DOHH2 (cell line): ENCODE measurements around the gene ITPKB.

Source experiments
- CTCF ChIP-seq: fragments of 200-600 bp; sonication (generic); IDR thresholded peaks from one replicate; pipeline ENCODE4 v1.5.1; 2014; ENCODE audit warnings: antibody characterized with exemption, mild to moderate bottlenecking, low read depth, low read length; ENCODE audit not compliant: poor library complexity, severe bottlenecking
- EZH2phosphoT487 ChIP-seq: fragments of 200-600 bp; sonication (generic); IDR thresholded peaks from 2 replicates; pipeline ENCODE4 v1.6.1; 2017; ENCODE audit warnings: borderline replicate concordance, mild to moderate bottlenecking, antibody characterized with exemption, low read length, moderate library complexity, mixed read lengths

GRCh38 chr1:226717256-226717909, 21.7 kb downstream of the ITPKB start:
- no peak for TF ChIP-seq CTCF
- TF ChIP-seq EZH2phosphoT487, result no peak
